ENCODE results near the gene PDE4B.

PDE4B gene

GRCh38 chr1:66245691-66246090 lies 453.0 kb downstream of the PDE4B start:
- no peak for DNase-seq

- DNase-seq, result peak in 1 of 6 experiments; percentile 18
Observed at GRCh38 chr1:66246351-66247269, 453.9 kb downstream of the PDE4B start.

- no peak for DNase-seq
Observed at GRCh38 chr1:66247415-66248208, 454.9 kb downstream of the PDE4B start.

- no peak for DNase-seq
Observed at GRCh38 chr1:66248257-66248656, 455.6 kb downstream of the PDE4B start.

GRCh38 chr1:66248746-66249145 lies 456.1 kb downstream of the PDE4B start:
- no peak for DNase-seq

GRCh38 chr1:66250075-66250474 lies 457.4 kb downstream of the PDE4B start:
- no peak for DNase-seq

- DNase-seq, result no peak
Observed at GRCh38 chr1:66250478-66250877, 457.8 kb downstream of the PDE4B start.

- DNase-seq, result no peak
Observed at GRCh38 chr1:66251546-66251945, 458.9 kb downstream of the PDE4B start.

GRCh38 chr1:66253330-66253921 lies 460.7 kb downstream of the PDE4B start:
- DNase-seq, result peak in 3 of 6 experiments; percentile 3 to 55 (median 46)

GRCh38 chr1:66254785-66255184 lies 462.1 kb downstream of the PDE4B start:
- DNase-seq, result no peak

GRCh38 chr1:66256629-66257572 lies 464.2 kb downstream of the PDE4B start:
- no peak for DNase-seq

GRCh38 chr1:66258404-66259105 lies 465.9 kb downstream of the PDE4B start:
- DNase-seq, result no peak

GRCh38 chr1:66261364-66261763 lies 468.7 kb downstream of the PDE4B start:
- peak in 2 of 6 experiments; percentile 11 to 13 for DNase-seq

- DNase-seq, result no peak
Observed at GRCh38 chr1:66262208-66262963, 469.7 kb downstream of the PDE4B start.

GRCh38 chr1:66265268-66265667 lies 472.6 kb downstream of the PDE4B start:
- DNase-seq, result no peak

- no peak for DNase-seq
Observed at GRCh38 chr1:66265796-66266195, 473.1 kb downstream of the PDE4B start.

GRCh38 chr1:66266350-66266749 lies 473.7 kb downstream of the PDE4B start:
- DNase-seq, result no peak

- no peak for DNase-seq
Observed at GRCh38 chr1:66266756-66267155, 474.1 kb downstream of the PDE4B start.

- no peak for DNase-seq
Observed at GRCh38 chr1:66267201-66267940, 474.7 kb downstream of the PDE4B start.

- no peak for DNase-seq
Observed at GRCh38 chr1:66269222-66269621, 476.5 kb downstream of the PDE4B start.

Measured in stimulated activated naive CD4-positive, alpha-beta T cell (primary cell).